HAP-1 (cell line): Measurements from ENCODE around the gene SMPD3.

Experiments
- DNase-seq, 2 experiments: peaks; one replicate each; pipeline ENCODE4 v3.0.0-alpha.2; 2016 to 2020; ENCODE audit warnings: low spot score in 2 of 2
- H3K27me3 ChIP-seq: fragments of 250-450 bp; sonication (Bioruptor Pico); 2 replicates; pipeline ENCODE4 v1.5.1; 2020; ENCODE audit warnings: low read depth, mild to moderate bottlenecking, moderate library complexity
- H3K36me3 ChIP-seq: fragments of 250-450 bp; sonication (Bioruptor Pico); replicated peaks from 2 replicates; pipeline ENCODE4 v1.5.1; 2020; ENCODE audit warnings: mild to moderate bottlenecking
- H3K4me1 ChIP-seq: fragments of 250-450 bp; sonication (Bioruptor Pico); 2 replicates; pipeline ENCODE4 v1.5.1; 2020; ENCODE audit warnings: mild to moderate bottlenecking
- H3K4me3 ChIP-seq: fragments of 250-450 bp; sonication (Bioruptor Pico); 2 replicates; pipeline ENCODE4 v1.5.1; 2020; ENCODE audit warnings: mild to moderate bottlenecking, moderate library complexity
- H3K9me3 ChIP-seq: fragments of 250-450 bp; sonication (Bioruptor Pico); 2 replicates; pipeline ENCODE4 v1.5.1; 2020; ENCODE audit warnings: mild to moderate bottlenecking, moderate library complexity
- in situ Hi-C: fragments of 300-500 bp; cut with MboI; formaldehyde crosslinking; loops from 3 replicates; pipeline ENCODE4 v1.14.3; 2020; ENCODE audit warnings: low sequenced_read_pairs, inconsistent platforms, mixed read lengths

The SMPD3 gene

DNA sequence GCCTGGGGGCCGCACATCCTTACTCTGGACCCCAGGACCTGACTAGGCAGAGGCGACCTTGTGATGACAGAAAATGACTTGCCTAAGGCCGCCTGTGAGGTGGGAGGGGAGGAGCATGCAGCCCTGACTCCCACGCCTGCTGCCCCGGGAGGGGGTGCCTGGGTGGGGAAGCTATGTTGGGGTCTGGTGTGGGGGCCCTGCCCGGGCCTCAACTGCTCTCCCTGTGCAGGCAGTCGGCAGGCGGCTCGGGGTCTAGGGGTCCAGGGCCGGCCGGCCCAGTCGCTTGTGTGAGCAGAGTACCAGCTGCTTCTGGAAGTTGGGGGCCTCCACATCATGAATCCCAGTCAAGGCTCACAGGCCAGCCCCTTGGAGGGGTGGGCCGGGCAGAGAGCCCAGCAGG lies 89.4 kb downstream of the SMPD3 start:
- Histone ChIP-seq H3K36me3 (peaks cover 26% of the 10 kb centered on the region), H3K4me3 (no peak overlapping the region), H3K9me3 (no peaks in the 10 kb centered on the region), H3K4me1 (no peaks in the 10 kb centered on the region), H3K27me3 (no peaks in the 10 kb centered on the region)
- in situ Hi-C loops = no loop called here
- DNase-seq = no peak

DNA sequence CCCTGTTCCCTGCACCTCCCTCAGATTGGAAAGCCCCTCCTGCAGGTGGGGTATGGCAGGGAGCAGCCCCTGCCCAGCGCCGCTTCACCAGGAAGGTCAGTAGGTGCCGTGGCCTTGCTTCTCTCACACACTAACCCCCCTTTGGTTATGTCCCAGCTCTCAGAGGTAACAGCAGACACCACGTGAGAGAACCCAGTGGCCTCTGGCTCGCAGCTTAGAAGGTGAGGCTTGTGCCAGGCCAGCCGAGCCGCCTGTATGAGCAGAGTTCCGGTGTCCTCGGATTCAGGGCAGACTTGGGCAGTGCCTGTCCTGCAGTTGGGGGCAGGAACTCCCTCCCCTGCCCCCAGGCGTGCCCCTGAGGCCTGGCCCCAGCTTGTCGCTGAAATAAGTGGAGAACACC lies 90.4 kb downstream of the SMPD3 start:
- Histone ChIP-seq H3K36me3 (peaks cover 34% of the 10 kb centered on the region), H3K27me3 (no peaks in the 10 kb centered on the region), H3K4me1 (no peaks in the 10 kb centered on the region), H3K4me3 (no peak overlapping the region), H3K9me3 (no peaks in the 10 kb centered on the region)
- DNase-seq = no peak
- in situ Hi-C loops = no loop called here

DNA sequence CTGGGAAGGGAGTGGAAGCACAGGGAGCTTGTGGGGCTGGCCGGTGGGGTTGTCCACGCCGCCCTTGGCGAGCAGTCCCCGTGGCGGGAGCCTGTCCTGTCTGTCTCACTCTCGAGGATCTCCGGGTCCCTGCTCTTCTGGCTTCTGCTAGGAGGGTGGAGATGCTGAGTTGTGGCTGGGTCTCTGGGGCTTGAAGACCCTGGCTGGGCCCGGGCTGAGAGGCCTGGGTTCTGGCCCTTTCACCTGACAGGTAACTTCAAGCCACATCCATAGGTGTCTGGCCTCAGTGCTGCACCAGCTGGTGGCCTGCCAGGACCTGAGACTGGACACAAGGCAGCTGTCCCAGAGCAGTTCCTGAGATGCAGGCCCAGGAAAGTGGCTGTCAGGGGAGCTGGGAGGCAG lies 90.8 kb downstream of the SMPD3 start:
- Histone ChIP-seq H3K9me3 (no peaks in the 10 kb centered on the region), H3K27me3 (no peaks in the 10 kb centered on the region), H3K4me3 (no peak overlapping the region), H3K4me1 (no peaks in the 10 kb centered on the region), H3K36me3 (peaks cover 36% of the 10 kb centered on the region)
- no peak for DNase-seq
- in situ Hi-C loops = no loop called here

DNA sequence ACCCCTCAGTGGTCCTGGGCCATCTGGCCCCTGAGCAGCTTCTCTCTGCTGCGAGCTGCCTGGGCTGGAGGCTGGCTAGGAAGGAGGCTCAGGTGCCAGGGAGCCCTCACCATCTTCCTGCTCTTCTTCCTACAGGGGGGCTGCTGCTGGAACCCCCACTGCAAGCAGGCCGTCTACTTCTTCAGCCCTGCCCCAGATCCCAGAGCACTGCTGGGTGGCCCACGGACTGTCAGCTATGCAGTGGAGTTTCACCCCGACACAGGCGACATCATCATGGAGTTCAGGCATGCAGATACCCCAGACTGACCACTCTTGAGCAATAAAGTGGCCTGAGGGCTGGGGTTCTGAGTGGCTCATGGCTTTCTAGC lies 91.4 kb downstream of the SMPD3 start:
- Histone ChIP-seq H3K9me3 (no peaks in the 10 kb centered on the region), H3K4me3 (no peak overlapping the region), H3K36me3 (peaks cover 41% of the 10 kb centered on the region), H3K4me1 (no peaks in the 10 kb centered on the region), H3K27me3 (no peaks in the 10 kb centered on the region)
- in situ Hi-C loops = no loop called here
- no peak for DNase-seq

DNA sequence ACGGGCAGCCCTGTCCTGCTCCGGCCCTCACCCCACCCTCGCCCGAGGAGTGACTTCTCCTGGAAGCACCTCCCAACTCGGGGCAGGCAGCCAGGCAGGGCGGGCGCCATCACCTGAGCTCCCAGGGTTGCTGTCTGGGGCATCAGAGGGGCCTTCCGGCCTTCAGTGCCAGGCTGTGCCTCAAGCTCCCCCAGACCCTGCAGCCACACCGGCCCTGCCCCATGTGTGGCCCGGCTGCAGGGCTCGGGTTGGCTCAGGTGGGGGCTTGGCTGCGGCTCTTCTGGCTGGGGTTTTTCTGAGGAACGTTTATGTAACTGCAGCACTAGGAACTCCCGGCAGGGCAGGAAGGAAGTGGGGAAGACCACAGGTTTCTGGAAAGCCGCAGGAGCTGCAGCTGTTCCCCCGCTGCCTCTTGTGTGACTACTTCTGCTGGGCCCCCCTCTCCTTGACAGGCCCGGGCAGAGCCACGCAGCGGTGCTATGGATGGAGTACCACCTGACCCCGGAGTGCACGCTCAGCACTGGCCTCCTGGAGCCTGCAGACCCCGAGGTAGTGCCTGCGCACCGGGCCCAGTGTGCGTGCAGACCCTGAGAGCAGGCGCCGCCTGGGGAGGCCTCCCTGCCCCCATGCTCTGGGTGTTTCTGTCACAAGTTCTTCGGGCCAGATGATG lies 91.9 kb downstream of the SMPD3 start:
- no peaks in the 10 kb centered on the region for H3K4me1 ChIP-seq
- no peak overlapping the region for H3K4me3 ChIP-seq
- DNase-seq = no peak
- no peaks in the 10 kb centered on the region for H3K27me3 ChIP-seq
- in situ Hi-C loops = no loop called here
- H3K9me3 ChIP-seq = no peaks in the 10 kb centered on the region
- H3K36me3 ChIP-seq = peaks cover 46% of the 10 kb centered on the region

DNA sequence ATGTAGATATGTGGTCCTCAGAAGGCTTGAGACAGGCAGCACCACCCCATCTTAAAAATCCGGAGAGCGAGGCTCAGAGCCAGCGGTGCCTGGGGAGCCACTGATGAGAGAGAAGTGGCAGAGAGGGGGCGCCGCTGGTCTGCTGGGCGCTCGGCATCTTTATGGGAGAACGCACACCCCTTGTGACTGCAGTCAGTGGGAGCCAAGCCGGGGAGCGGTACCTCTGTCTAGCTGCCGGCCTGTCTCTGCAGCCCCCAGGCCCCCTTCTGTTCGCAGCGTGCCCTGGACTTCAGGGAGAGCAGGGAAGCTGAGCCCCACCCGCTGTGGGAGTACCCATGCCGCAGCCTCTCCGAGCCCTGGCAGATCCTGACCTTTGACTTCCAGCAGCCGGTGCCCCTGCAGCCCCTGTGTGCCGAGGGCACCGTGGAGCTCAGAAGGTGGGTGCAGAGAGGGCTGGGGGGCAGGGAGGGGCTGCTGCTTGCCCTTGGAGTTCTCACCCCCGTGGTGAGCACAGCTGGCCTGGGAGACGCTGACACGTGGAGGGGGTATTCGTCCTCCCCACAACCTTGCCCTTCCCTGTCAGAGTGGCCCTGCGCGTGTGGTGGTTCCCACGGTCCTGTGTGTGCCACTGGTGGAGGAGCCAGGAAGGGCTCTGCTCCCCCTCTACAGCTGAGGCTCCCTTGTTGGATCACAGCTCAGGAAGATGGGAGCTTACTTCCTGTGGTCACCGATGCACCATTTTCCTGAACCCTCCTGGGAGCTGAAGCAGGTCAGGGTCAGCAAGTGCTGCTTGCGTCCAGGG lies 92.7 kb downstream of the SMPD3 start:
- Histone ChIP-seq H3K27me3 (no peaks in the 10 kb centered on the region), H3K4me1 (no peaks in the 10 kb centered on the region), H3K9me3 (no peaks in the 10 kb centered on the region), H3K4me3 (no peak overlapping the region), H3K36me3 (peaks cover 50% of the 10 kb centered on the region)
- in situ Hi-C loops = no loop called here
- no peak for DNase-seq

DNA sequence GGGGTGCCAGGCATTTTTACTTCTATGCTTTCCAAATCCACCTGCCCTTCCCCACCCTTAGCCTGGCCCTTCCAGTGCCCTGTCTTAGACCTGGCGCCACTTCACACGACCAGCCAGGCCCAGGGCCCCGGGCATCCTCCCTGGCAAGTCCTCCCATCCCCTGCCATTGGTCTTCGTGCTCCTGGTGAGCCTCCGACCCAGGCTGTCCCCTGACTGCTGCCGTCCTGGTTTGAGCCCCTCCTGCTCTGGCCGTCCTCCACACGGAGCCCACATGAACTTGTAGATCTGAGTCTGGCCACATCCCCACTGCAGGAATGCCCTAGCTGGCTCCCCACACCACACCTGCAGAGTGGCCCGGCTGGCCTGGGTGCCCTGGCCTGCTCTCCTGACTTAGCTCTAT lies 93.5 kb downstream of the SMPD3 start:
- Histone ChIP-seq H3K9me3 (no peaks in the 10 kb centered on the region), H3K36me3 (peaks cover 57% of the 10 kb centered on the region), H3K4me1 (no peaks in the 10 kb centered on the region), H3K27me3 (no peaks in the 10 kb centered on the region), H3K4me3 (no peak overlapping the region)
- no peak for DNase-seq
- in situ Hi-C loops = no loop called here

DNA sequence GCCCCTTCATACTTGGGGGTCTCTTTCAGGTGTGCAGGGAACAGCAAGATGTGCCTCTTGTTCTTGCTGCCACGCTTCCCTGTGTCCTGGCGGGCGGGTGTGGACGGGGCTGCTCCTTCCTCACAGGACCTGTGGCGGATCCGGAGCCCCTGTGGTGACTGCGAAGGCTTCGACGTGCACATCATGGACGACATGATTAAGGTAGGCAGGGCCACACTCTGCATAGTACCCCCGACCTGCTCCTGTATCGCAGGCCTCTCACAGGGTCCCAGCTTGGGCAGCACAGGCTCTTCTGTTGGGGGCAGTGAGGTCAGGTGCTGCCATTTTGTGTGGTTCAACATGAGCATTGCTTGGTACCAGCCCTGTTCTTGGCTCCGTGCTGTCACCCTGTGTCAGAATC lies 94.9 kb downstream of the SMPD3 start:
- DNase-seq = no peak
- Histone ChIP-seq H3K9me3 (no peaks in the 10 kb centered on the region), H3K27me3 (no peaks in the 10 kb centered on the region), H3K4me1 (no peaks in the 10 kb centered on the region), H3K36me3 (peaks cover 69% of the 10 kb centered on the region), H3K4me3 (no peak overlapping the region)
- in situ Hi-C loops = no loop called here

DNA sequence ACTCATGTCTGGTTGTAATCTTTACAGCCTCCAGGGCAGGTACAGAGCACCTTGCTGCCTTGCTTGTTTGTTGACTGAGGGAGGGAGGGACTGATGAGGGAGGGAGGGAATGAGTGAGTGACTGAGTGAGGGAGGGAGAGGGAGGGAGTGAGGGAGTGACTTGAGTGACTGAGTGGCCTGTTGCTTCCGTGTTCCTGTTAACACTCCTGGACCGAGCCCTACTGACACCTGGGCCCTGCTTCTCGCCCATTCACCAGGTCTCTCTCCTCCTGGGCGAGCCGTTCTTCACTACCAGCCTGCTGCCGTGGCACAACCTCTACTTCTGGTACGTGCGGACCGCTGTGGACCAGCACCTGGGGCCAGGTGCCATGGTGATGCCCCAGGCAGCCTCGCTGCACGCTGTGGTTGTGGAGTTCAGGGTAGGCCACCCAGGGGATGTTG lies 96.3 kb downstream of the SMPD3 start:
- H3K4me3 ChIP-seq = no peak overlapping the region
- peaks cover 72% of the 10 kb centered on the region for H3K36me3 ChIP-seq
- DNase-seq = no peak
- no peaks in the 10 kb centered on the region for H3K4me1 ChIP-seq
- H3K27me3 ChIP-seq = no peaks in the 10 kb centered on the region
- in situ Hi-C loops = no loop called here
- no peaks in the 10 kb centered on the region for H3K9me3 ChIP-seq

DNA sequence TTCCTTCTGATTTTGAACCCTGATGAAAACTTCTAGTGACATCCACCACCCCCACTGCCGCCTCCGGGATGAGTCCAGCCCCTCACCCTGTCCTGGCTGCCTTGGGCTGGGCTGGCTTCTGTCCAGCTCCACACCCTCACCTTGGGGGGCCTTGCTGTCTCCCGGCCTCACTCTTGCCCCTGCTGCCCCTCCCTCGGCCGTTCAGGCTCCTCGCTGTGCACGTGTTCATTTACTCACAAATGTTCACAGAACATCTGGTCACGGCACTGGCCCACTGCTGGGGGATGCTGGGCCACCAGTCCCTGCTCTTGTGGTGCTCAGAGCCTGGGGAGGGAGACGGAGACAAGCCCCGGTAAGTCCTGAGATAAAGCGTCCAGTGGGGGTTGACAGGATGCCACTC lies 96.8 kb downstream of the SMPD3 start:
- DNase-seq = no peak
- H3K27me3 ChIP-seq = no peaks in the 10 kb centered on the region
- H3K4me3 ChIP-seq = no peak overlapping the region
- H3K4me1 ChIP-seq = no peaks in the 10 kb centered on the region
- no peaks in the 10 kb centered on the region for H3K9me3 ChIP-seq
- peaks cover 72% of the 10 kb centered on the region for H3K36me3 ChIP-seq
- in situ Hi-C loops = no loop called here

DNA sequence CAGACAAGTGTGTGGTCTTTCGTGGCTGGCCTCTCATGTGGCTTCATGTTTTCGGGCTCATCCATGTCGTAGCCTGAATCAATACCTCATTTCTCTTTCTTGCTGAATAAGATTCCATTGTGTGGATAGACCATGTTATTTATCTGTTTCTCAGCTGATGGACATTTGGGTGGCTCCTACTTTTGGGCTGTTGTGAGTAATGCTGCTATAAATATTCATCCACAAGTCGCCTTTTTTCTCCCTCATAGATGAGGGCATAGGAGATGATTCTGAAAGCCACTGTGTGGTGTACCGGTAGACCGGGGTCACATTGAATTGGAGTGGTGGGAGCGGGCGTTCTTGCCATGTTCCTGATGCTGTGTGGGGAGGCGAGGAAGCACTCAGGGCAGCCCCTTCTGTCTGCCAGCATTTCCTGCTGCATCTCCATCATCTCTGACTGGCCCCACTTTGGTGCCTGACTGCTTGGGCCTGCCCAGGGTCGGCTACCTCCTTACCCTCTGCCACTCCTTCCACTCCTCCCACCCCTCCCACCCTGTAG lies 97.4 kb downstream of the SMPD3 start:
- Histone ChIP-seq H3K4me1 (no peaks in the 10 kb centered on the region), H3K4me3 (no peak overlapping the region), H3K9me3 (no peaks in the 10 kb centered on the region), H3K36me3 (peaks cover 72% of the 10 kb centered on the region), H3K27me3 (no peaks in the 10 kb centered on the region)
- in situ Hi-C loops = no loop called here
- no peak for DNase-seq

DNA sequence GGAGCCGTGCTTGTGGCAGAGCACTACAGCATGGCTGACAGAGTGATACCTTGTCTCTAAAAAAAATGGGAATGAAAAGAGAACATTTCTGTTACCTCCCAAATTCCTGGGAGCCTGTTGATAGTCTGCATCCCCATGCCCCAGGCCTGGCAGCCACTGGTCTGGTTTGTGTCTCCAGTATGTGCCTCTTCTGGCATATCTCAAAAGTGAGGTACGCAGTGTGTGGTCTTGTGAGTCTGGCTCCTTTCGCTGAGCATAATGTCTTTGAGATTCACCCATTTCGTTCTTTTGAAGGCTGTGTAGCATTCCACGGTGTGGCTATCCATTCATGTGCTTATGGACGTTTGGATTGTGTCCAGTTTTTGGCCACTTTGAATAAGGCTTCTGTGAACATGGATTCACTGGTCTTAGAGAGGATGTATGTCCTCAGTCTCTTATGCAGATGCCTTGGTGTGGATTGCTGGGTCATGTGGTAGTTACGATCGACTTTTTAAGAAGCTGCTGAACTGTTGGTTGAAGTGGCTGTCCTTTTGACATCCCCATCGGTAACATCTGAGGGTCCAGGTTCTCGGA lies 98.4 kb downstream of the SMPD3 start:
- Histone ChIP-seq H3K4me1 (no peaks in the 10 kb centered on the region), H3K27me3 (no peaks in the 10 kb centered on the region), H3K36me3 (peaks cover 78% of the 10 kb centered on the region), H3K4me3 (no peak overlapping the region), H3K9me3 (no peaks in the 10 kb centered on the region)
- DNase-seq = no peak
- in situ Hi-C loops = no loop called here

DNA sequence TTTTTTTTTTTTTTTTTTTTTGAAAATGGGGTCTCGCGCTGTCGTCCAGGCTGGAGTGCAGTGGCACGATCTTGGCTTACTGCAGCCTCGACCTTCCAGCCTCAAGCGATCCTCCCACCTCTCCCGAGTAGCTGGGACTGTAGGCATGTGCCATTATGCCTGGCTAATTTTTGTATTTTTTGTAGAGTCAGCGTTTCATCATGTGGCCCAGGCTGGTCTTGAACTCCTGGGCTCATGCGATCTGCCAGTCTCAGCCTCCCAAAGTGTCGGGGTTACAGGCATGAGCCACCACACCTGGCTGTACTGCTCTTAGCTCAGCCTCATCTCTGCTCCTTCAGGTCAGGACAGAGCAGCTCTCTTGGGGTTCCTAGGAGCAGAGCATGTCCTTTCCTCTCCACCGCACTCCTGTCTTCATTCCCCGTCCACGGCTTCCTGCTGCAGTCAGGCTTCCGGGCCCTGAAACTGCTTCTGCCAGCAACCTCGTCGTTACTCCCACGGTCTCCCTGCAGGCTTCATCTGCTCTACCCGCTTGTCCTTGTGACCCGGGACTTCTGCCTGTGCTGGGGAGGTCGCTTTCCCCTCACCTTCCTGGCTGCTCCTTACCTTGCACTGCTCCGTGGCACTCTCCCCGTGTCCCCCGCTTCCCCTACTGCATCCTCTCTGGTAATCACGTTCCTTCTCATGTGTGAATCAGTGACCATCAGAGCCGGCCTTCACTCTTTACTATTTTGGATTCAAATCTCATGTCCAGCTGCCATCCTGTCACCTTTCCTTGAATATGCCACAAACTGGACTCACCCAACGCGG lies 99.5 kb downstream of the SMPD3 start:
- Histone ChIP-seq H3K9me3 (no peaks in the 10 kb centered on the region), H3K4me1 (no peaks in the 10 kb centered on the region), H3K36me3 (peaks cover 77% of the 10 kb centered on the region), H3K27me3 (no peaks in the 10 kb centered on the region), H3K4me3 (no peak overlapping the region)
- no peak for DNase-seq
- in situ Hi-C loops = no loop called here
